Embryonic facial prominence (tissue), 1 donor: Measurements from ENCODE around the gene CASR.

Experiments used
- DNase-seq: peaks from one replicate; pipeline ENCODE4 v3.0.0-alpha.2; 2016; ENCODE audit errors: extremely low spot score

Gene CASR

GRCh38 chr3:122258757-122259371, 75.4 kb downstream of the CASR start:
- DNase-seq = no peak

- DNase-seq = no peak
Measured at GRCh38 chr3:122260206-122260605, 76.7 kb downstream of the CASR start.

- no peak for DNase-seq
Measured at GRCh38 chr3:122263058-122263457, 79.6 kb downstream of the CASR start.

- DNase-seq = no peak
Measured at GRCh38 chr3:122263974-122264588, 80.6 kb downstream of the CASR start.

GRCh38 chr3:122265957-122266356, 82.5 kb downstream of the CASR start:
- no peak for DNase-seq

- no peak for DNase-seq
Measured at GRCh38 chr3:122268257-122269024, 85.0 kb downstream of the CASR start.

GRCh38 chr3:122269045-122269444, 85.6 kb downstream of the CASR start:
- DNase-seq = no peak

GRCh38 chr3:122271246-122271898, 87.9 kb downstream of the CASR start:
- no peak for DNase-seq

GRCh38 chr3:122272879-122273278, 89.4 kb downstream of the CASR start:
- no peak for DNase-seq

GRCh38 chr3:122273498-122273897, 90.0 kb downstream of the CASR start:
- DNase-seq = no peak

GRCh38 chr3:122281891-122282290, 98.4 kb downstream of the CASR start:
- no peak for DNase-seq

- DNase-seq = no peak
Measured at GRCh38 chr3:122283796-122284445, 100.5 kb downstream of the CASR start.

- DNase-seq = no peak
Measured at GRCh38 chr3:122284486-122284885, 101.0 kb downstream of the CASR start.

GRCh38 chr3:122294359-122294758, 110.9 kb downstream of the CASR start:
- no peak for DNase-seq

GRCh38 chr3:122295266-122296062, 112.0 kb downstream of the CASR start:
- no peak for DNase-seq

- DNase-seq = no peak
Measured at GRCh38 chr3:122298239-122298638, 114.8 kb downstream of the CASR start.

- DNase-seq = no peak
Measured at GRCh38 chr3:122299215-122299614, 115.7 kb downstream of the CASR start.

- DNase-seq = no peak
Measured at GRCh38 chr3:122299872-122300460, 116.5 kb downstream of the CASR start.

GRCh38 chr3:122301063-122301462, 117.6 kb downstream of the CASR start:
- DNase-seq = no peak

GRCh38 chr3:122305818-122306621, 122.6 kb downstream of the CASR start:
- DNase-seq = no peak
